Choroid plexus epithelial cell (primary cell): Measurements from ENCODE around the gene MYRIP.
A peak's percentile ranks its signal among the peaks of the same experiment; 100 is the strongest.
"Not testable (repeated sequence)": the region's sequence is repeated elsewhere in the genome, so short reads cannot be mapped to it uniquely, and the experiment has no call there.

Experiments
- DNase-seq: peaks from one replicate; pipeline ENCODE4 v3.0.0-alpha.2; 2010; ENCODE audit warnings: low read depth
- H3K4me3 ChIP-seq: 2 replicates; pipeline ENCODE4 v1.5.1; 2011; ENCODE audit warnings: low read depth, mild to moderate bottlenecking, control low read depth, low read length, moderate library complexity
- CTCF ChIP-seq: conservative IDR thresholded peaks from 2 replicates; pipeline ENCODE4 v1.5.1; 2011; ENCODE audit warnings: low read depth, mild to moderate bottlenecking, control low read depth, inconsistent platforms, low read length, moderate library complexity

The MYRIP gene

GRCh38 chr3:40070816-40071215 is 261.4 kb downstream of the MYRIP start:
- TF ChIP-seq CTCF = no peak
- no peak overlapping the region for H3K4me3 ChIP-seq
- DNase-seq = no peak

- H3K4me3 ChIP-seq = no peak overlapping the region
- DNase-seq = no peak
- no peak for TF ChIP-seq CTCF
Measured at GRCh38 chr3:40071683-40072238, 262.4 kb downstream of the MYRIP start.

- no peak overlapping the region for H3K4me3 ChIP-seq
- DNase-seq = no peak
- no peak for TF ChIP-seq CTCF
Measured at GRCh38 chr3:40073310-40074007, 264.1 kb downstream of the MYRIP start.

GRCh38 chr3:40077139-40077538 is 267.7 kb downstream of the MYRIP start:
- not testable (repeated sequence) for H3K4me3 ChIP-seq, DNase-seq

GRCh38 chr3:40077828-40078492 is 268.6 kb downstream of the MYRIP start:
- not testable (repeated sequence) for DNase-seq, H3K4me3 ChIP-seq

- no peak overlapping the region for H3K4me3 ChIP-seq
- no peak for DNase-seq
- TF ChIP-seq CTCF = no peak
Measured at GRCh38 chr3:40078590-40078989, 269.2 kb downstream of the MYRIP start.

GRCh38 chr3:40079203-40079846 is 269.9 kb downstream of the MYRIP start:
- no peak overlapping the region for H3K4me3 ChIP-seq
- TF ChIP-seq CTCF = no peak
- peak; percentile 71 for DNase-seq
